Esophagus muscularis mucosa (tissue), 4 donors: ENCODE data around the gene KLHL29. TPM values are rescaled to one million over a fixed set of nuclear protein-coding genes. Genes with fewer than 3 reads are reported as not detected.

ENCODE experiments used
- DNase-seq: peaks from one replicate; pipeline ENCODE4 v3.0.0-alpha.2; 2017; ENCODE audit errors: extremely low spot score
- H3K27ac ChIP-seq, 4 donors: fragments of 200-600 bp; sonication (generic); replicated peaks in 1 of 4; 1 replicate in 3 of 4; 2 replicates in 1 of 4; pipeline ENCODE4 v1.5.1; 2016 to 2019; ENCODE audit warnings: mild to moderate bottlenecking in 1 of 4
- H3K27me3 ChIP-seq, 4 donors: fragments of 200-600 bp; sonication (generic); one replicate each; pipeline versions ENCODE4 v1.5.1 to v1.6.0; 2016 to 2019
- H3K36me3 ChIP-seq, 4 donors: fragments of 200-600 bp; sonication (generic); one replicate each; pipeline ENCODE4 v1.5.1; 2016 to 2019
- H3K4me1 ChIP-seq, 4 donors: fragments of 200-600 bp; sonication (generic); one replicate each; pipeline ENCODE4 v1.5.1; 2016 to 2019
- H3K4me3 ChIP-seq, 4 donors: fragments of 200-600 bp; sonication (generic); 1 replicate in 2 of 4; 2 replicates in 2 of 4; pipeline ENCODE4 v1.5.1; 2016 to 2019; ENCODE audit warnings: mild to moderate bottlenecking in 4 of 4, moderate library complexity in 1 of 4
- H3K9me3 ChIP-seq, 4 donors: fragments of 200-600 bp; sonication (generic); 1 replicate in 3 of 4; 2 replicates in 1 of 4; pipeline ENCODE4 v1.5.1; 2016 to 2019
- EP300 ChIP-seq: sonication (generic); formaldehyde crosslinking; IDR thresholded peaks from one replicate; pipeline ENCODE4 v1.6.1; 2017; ENCODE audit warnings: antibody characterized with exemption
- POLR2A ChIP-seq: fragments of 450-650 bp; IDR thresholded peaks from one replicate; pipeline ENCODE4 v1.6.1; 2017; ENCODE audit warnings: antibody characterized with exemption, moderate library complexity, mild to moderate bottlenecking, low read depth
- POLR2AphosphoS5 ChIP-seq, 2 donors: sonication (generic); formaldehyde crosslinking; IDR thresholded peaks; one replicate each; pipeline ENCODE4 v1.6.1; 2017; ENCODE audit warnings: antibody characterized with exemption in 2 of 2
- WGBS: methylation state at CpG from one replicate; pipeline ENCODE4 v1.1.5; 2018; 5-methylcytosine and 5-hydroxymethylcytosine counted together
- intact Hi-C: fragments of 100-400 bp; cut with DNase I; formaldehyde crosslinking; loops from one replicate; pipeline ENCODE4 v1.15.1; 2023
- total RNA-seq, 4 donors: library from RNA; depleted of rRNA; stranded (reverse); fragments of >200 nt; gene quantifications; one replicate each; pipeline versions ENCODE4 v1.1.0 to v1.2.1, GENCODE V29; 2016
- TF ChIP-seq, protein P1 (sequence below), 3 experiments: fragments of 200-600 bp in 2 of 3; fragments of 450-650 bp in 1 of 3; sonication (generic) in 2 of 3; IDR thresholded peaks; one replicate each; pipeline ENCODE4 v1.5.1; 2017 to 2019; ENCODE audit warnings: antibody characterized with exemption in 3 of 3, mild to moderate bottlenecking in 2 of 3, moderate library complexity in 1 of 3

Gene KLHL29
- total RNA-seq, 4 donors from 2014 or later: 22.0 to 26.1 (median 23.4) TPM

DNA sequence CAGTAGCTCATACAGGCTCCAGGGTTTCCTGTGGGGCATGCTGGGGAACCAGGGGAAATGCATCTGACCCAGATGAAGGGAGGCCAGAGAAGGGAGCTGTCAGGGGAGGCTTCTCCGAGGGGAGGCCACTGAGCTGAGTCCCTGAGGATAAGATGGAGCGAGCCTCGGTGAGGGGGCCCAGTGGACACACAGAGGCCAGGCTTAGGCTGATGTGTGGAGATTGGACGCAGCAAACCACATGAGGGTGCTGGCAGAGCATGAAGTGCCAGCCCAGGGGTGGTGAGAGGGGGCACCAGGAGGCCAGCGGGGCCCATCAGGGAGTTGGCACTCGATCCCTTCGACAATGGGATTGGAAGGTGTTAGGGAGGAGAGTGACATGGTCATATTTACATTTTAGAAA lies 235.0 kb downstream of the KLHL29 start:
- no peak for DNase-seq
- WGBS: 91% methylated on average over 7 of the region's 7 CpGs
- Histone ChIP-seq H3K4me1 (peaks cover 38 to 100% (median 86%) of the 10 kb centered on the region in 4 donors), H3K9me3 (peaks cover 0 to 9% (median 0%) of the 10 kb centered on the region in 4 donors), H3K4me3 (no peak overlapping the region), H3K36me3 (no peaks in the 10 kb centered on the region), H3K27me3 (no peaks in the 10 kb centered on the region), H3K27ac (peak overlapping the region; percentile 90 to 96 (median 94))
- intact Hi-C loops: loop anchor here (5.0 to 10.0 kb wide), 3 partner anchors 98 to 233 kb away; partner anchors contain the start of gene KLHL29
- TF ChIP-seq, protein P1, sequence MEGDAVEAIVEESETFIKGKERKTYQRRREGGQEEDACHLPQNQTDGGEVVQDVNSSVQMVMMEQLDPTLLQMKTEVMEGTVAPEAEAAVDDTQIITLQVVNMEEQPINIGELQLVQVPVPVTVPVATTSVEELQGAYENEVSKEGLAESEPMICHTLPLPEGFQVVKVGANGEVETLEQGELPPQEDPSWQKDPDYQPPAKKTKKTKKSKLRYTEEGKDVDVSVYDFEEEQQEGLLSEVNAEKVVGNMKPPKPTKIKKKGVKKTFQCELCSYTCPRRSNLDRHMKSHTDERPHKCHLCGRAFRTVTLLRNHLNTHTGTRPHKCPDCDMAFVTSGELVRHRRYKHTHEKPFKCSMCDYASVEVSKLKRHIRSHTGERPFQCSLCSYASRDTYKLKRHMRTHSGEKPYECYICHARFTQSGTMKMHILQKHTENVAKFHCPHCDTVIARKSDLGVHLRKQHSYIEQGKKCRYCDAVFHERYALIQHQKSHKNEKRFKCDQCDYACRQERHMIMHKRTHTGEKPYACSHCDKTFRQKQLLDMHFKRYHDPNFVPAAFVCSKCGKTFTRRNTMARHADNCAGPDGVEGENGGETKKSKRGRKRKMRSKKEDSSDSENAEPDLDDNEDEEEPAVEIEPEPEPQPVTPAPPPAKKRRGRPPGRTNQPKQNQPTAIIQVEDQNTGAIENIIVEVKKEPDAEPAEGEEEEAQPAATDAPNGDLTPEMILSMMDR (IDR thresholded peaks at IDR 0.05): no peak
- TF ChIP-seq EP300 (no peak), POLR2A (no peak), POLR2AphosphoS5 (IDR thresholded peaks at IDR 0.05) (no peak)

DNA sequence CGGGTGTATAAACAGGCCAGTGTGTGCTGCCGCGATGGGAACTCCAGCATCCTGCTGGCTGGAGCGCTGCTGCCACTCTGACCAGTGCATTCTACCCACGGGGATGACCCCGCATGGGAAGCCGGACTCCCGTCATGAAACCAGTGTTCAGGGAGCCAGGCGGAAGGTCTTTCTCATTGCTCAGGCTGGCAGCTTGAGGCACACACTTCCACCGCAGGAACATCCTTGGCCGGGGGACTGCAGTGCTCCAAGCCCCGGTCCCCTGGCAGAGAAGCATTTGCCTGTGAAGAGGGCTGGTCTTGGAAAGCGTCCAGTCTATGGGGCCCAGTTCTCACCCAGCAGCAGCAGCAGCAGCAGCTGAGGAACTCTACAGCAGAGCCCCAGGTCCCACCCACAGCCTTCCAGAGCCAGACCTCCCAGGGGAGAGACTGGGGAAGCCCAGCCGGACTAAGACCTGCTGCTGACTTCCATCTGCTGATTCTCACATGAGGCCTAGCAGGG lies 235.9 kb downstream of the KLHL29 start:
- peak overlapping the region; percentile 90 to 96 (median 94) for H3K27ac ChIP-seq
- intact Hi-C loops: loop anchor here (5.0 to 10.0 kb wide), 2 partner anchors 206 to 234 kb away; partner anchors contain the start of gene KLHL29
- no peak overlapping the region for H3K4me3 ChIP-seq
- peaks cover 0 to 9% (median 0%) of the 10 kb centered on the region in 4 donors for H3K9me3 ChIP-seq
- peaks cover 38 to 96% (median 79%) of the 10 kb centered on the region in 4 donors for H3K4me1 ChIP-seq
- no peaks in the 10 kb centered on the region for H3K36me3 ChIP-seq
- H3K27me3 ChIP-seq: no peaks in the 10 kb centered on the region
- TF ChIP-seq POLR2AphosphoS5 (IDR thresholded peaks at IDR 0.05) (peak in 1 of 2 donors; percentile 19), EP300 (no peak)
- WGBS: 62% methylated on average over 10 of the region's 14 CpGs
- DNase-seq: no peak

DNA sequence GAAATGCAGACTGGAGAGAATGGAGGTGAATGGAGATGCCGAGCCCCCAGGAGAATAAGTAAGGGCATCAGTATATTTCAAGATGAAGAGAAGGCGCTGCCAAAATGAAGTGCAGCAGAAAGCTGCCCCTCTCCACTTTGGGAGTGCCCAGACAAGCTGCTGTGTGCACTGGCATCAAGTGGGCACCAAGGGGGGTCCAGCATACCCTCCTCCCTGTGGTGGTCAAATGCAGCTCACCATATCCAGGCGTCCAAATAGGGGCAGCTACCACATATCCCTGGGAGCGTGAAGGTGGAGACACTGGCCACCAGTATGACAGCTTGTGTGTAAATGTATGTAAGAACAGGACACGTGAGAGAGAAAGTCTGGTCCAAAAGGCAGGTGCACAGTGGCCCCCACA lies 236.6 kb downstream of the KLHL29 start:
- TF ChIP-seq EP300: no peak
- TF ChIP-seq, protein P1 (IDR thresholded peaks at IDR 0.05): no peak
- TF ChIP-seq POLR2A: no peak
- TF ChIP-seq POLR2AphosphoS5 (IDR thresholded peaks at IDR 0.05): no peak
- Histone ChIP-seq H3K36me3 (no peaks in the 10 kb centered on the region), H3K9me3 (peaks cover 0 to 9% (median 0%) of the 10 kb centered on the region in 4 donors), H3K27me3 (no peaks in the 10 kb centered on the region), H3K4me1 (peaks cover 37 to 91% (median 71%) of the 10 kb centered on the region in 4 donors), H3K27ac (peak overlapping the region; percentile 90 to 96 (median 94)), H3K4me3 (no peak overlapping the region)
- 89% methylated on average over 2 of the region's 5 CpGs for WGBS
- no peak for DNase-seq
- intact Hi-C loops: loop anchor here (5.0 to 10.0 kb wide), 2 partner anchors 207 to 234 kb away; partner anchors contain the start of gene KLHL29

DNA sequence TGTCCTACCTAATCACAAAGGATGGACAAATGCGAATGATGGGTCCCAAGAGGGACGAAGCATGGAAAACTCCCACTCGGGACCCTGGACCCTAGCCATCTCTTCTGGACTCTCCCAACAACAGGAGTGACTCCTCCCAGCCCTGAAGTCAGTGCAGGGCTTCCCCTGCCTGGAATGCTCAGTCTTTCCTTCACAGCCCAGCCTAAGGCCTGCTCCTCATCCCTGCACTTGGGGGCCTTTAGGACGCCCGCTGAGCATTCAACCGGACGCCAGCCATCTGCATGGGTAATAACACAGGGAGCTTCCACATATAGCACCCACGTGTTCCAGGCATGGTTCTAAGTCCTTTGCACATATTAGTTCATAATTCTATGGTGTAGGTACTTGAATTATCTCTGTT lies 237.5 kb downstream of the KLHL29 start:
- no peaks in the 10 kb centered on the region for H3K36me3 ChIP-seq
- H3K27me3 ChIP-seq: no peaks in the 10 kb centered on the region
- 92% methylated on average over 8 of the region's 8 CpGs for WGBS
- peaks cover 0 to 9% (median 0%) of the 10 kb centered on the region in 4 donors for H3K9me3 ChIP-seq
- peaks cover 30 to 91% (median 67%) of the 10 kb centered on the region in 4 donors for H3K4me1 ChIP-seq
- no peak for DNase-seq
- peak overlapping the region; percentile 90 to 96 (median 94) for H3K27ac ChIP-seq
- TF ChIP-seq EP300: no peak
- TF ChIP-seq, protein P1 (IDR thresholded peaks at IDR 0.05): no peak
- TF ChIP-seq POLR2A: no peak
- no peak for TF ChIP-seq POLR2AphosphoS5 (IDR thresholded peaks at IDR 0.05)
- intact Hi-C loops: loop anchor here (5.0 to 10.0 kb wide), 2 partner anchors 208 to 235 kb away; partner anchors contain the start of gene KLHL29
- no peak overlapping the region for H3K4me3 ChIP-seq

DNA sequence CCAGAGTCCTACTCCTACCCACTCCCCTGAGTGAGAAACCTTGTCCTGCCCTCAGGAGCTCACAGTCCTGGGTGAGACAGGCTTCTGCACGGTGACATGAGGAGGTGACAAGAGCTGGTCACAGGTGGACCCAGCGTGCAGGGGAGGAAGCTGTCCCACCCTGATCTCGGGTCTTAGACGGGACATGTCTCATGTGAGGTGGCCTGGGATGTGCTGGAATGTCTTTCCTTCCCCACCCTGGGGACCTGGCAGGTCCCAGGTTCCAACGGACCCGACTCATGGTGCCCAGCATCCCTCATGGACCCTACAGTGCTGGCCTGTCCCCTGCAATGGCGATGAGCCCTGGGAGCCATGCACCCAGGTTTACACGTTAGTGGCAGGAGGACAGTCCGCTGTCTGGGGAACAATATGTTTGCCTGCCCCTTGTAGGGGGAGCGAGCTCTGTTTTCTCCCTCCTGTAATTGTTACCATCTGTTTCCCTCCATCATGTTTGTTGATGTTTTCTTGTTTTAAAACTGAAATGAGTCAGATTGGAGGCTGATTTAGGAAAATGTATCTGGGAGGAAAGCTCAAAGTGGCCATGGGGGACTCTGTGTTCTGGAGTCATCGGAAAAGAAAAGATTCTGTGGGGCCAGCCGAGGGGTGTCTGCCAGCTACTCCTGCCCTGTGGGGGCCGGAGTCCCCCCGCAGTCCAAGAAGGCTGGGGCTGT lies 238.1 kb downstream of the KLHL29 start:
- Histone ChIP-seq H3K27ac (peak overlapping the region; percentile 90 to 96 (median 94)), H3K4me1 (peaks cover 28 to 85% (median 63%) of the 10 kb centered on the region in 4 donors), H3K36me3 (no peaks in the 10 kb centered on the region), H3K4me3 (no peak overlapping the region), H3K27me3 (no peaks in the 10 kb centered on the region), H3K9me3 (peaks cover 0 to 9% (median 0%) of the 10 kb centered on the region in 4 donors)
- TF ChIP-seq POLR2A (no peak), EP300 (no peak), POLR2AphosphoS5 (IDR thresholded peaks at IDR 0.05) (no peak)
- TF ChIP-seq, protein P1 (IDR thresholded peaks at IDR 0.05): no peak
- WGBS: 84% methylated on average over 14 of the region's 14 CpGs
- intact Hi-C loops: loop anchor here (5.0 to 10.0 kb wide), 2 partner anchors 208 to 236 kb away; partner anchors contain the start of gene KLHL29
- DNase-seq: no peak
